Stromal cell of bone marrow (primary cell): Measurements from ENCODE around the gene ZSCAN5A.
A peak's percentile ranks its signal among the peaks of the same experiment; 100 is the strongest.
"Not testable (repeated sequence)": the region's sequence is repeated elsewhere in the genome, so short reads cannot be mapped to it uniquely, and the experiment has no call there.

Experiments
- DNase-seq: peaks from one replicate; pipeline ENCODE4 v3.0.0-alpha.2; 2012; ENCODE audit warnings: low read depth

ZSCAN5A gene

DNA sequence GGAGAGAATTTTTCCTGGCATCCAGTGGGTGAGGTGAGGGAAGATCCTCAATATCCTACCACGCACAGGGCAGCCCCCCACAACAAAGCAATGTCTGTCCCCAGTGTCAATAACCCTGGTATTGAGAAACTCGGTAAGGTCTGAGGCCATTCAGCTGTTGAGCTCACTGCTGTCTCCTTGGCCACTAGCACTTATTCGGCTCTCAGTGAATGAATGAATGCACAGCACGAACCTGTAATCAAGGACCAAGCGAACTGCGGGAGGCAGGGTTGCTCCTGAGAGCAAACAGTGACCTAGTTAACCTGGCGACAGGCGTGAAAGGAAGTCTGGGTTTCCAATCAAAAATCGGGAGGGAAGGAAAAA is 640 bp downstream of the ZSCAN5A start:
- DNase-seq: no peak

GRCh38 chr19:56312787-56313657 is 1.6 kb downstream of the ZSCAN5A start:
- no peak for DNase-seq

- DNase-seq: no peak
Observed at GRCh38 chr19:56312342-56312741, 2.3 kb downstream of the ZSCAN5A start.

DNA sequence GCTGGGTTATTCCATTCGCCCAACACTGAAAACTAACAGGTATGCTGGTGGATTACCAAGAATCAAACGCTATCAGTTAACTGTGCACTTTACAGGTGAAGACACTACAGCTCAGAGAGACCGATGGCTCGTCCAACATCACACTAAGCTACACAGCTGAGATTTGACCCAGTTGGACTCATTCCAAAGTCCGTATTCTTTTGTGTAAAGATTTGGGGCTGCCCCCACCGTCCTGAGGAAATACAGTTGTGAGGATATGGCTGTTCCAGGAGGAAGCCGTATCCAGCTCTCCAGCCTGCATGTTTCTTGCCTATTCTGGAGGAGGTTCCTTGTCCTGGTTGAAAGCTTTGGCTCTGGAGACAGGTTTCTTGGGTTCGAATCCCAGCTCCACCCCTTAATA is 4.2 kb downstream of the ZSCAN5A start:
- DNase-seq: no peak

DNA sequence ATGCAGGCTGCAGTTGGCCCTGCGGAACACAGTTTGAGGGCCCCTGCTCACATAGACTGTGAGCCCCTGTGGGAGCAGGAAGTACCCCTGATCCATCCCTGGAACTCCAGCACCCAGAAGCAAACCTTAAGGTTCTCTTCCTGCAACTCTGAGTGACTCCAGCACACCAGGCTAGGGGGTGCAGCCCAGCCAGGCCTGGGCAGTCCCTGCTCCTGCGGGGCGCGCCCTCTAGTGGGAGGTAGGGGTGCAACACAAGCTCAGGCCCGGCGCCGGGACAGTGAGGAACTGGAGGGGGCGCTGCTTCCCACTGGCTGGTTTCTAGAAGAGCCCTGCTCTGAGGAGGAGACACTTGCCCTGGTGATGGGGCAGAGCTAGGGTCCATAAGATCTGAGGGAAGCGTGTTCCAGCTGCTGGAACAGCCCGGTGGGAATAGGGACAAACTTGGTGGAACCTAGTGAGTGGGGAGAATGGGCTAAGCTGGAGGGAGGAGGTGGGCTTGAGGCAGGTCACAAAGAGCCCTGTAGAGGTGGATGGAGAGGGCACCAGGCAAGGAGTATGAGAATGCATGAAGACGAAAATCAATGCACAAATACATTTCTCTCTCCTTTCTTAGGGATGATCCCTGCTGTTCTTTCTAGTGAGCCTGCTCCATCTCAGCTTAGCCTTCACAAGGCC is 5.0 kb downstream of the ZSCAN5A start:
- peak; percentile 3 for DNase-seq

GRCh38 chr19:56308792-56309191 is 5.8 kb downstream of the ZSCAN5A start:
- DNase-seq: no peak

GRCh38 chr19:56307062-56307461 is 7.6 kb downstream of the ZSCAN5A start:
- not testable (repeated sequence) for DNase-seq

- DNase-seq: no peak
Observed at GRCh38 chr19:56306016-56306415, 8.6 kb downstream of the ZSCAN5A start.

DNA sequence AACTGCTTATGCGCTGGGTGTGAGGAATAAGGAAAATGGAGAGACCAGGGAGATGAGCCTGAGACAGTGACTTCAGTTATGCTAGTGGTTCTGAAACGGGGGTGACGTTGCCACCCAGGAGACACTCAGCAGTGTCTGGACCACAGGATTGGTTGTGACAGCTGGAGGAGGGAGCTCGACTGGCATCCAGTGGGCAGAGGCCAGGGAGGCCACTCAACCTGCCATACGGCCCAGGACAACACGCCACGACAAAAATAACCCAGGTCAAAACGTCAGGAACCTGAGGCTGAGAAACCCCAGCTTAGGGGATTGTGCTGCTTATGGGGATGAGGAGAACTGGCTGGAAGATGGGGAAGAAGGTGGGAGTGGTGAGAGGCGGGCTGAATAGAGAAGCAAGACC is 10.4 kb downstream of the ZSCAN5A start:
- no peak for DNase-seq

DNA sequence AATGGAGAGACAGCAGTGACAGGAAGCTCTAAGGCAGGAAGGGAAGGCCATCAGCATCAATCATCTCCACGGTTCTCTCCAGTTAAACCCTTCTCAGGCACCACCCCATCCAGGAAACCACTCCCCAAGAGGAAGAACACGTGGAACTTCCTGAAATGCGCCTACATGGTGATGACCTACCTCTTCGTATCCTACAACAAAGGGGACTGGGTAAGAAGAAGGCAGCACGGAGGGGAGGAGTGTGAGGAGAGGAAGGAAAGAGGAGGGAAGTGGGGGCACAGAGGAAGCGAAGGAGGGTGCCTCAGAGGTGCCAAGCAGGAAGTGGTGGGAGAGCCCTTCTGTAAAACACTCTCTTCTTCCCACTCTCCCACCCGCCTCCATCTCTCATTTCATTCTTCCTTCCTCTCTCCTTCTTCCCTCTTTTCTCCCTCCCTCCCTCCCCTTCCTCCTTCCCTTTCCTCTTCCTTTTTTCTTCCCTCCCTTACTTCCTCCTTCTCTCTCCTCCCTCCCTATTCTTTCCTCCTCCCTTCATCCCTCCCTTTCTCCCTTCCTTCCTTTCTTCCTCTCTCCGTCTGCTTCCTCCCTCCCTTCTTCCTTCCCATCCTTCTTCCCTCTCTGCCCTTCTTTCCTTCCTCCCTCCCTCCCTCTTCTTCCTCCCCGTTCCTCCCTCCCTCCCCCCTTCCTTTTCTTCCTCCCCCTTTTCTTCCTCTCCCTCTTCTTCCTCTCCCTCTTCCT is 12.6 kb downstream of the ZSCAN5A start:
- DNase-seq: no peak

DNA sequence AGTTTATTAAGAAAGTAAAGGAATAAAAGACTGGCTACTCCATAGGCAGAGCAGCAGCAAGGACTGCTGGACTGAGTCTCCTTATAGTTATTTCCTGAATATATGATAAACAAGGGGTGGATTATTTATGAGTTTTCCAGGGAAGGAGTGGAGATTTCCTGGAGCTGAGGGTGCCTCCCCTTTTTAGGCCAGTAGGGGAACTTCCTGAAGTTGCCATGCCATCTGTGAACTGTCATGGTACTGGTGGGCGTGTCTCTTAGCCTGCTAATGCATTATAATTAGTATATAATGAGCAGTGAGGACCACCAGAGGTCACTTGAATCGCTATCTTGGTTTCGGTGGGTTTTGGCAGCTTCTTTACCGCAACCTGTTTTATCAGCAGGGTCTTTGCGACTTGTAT is 13.5 kb downstream of the ZSCAN5A start:
- DNase-seq: no peak

GRCh38 chr19:56299688-56300087 is 15.0 kb downstream of the ZSCAN5A start:
- DNase-seq: no peak

DNA sequence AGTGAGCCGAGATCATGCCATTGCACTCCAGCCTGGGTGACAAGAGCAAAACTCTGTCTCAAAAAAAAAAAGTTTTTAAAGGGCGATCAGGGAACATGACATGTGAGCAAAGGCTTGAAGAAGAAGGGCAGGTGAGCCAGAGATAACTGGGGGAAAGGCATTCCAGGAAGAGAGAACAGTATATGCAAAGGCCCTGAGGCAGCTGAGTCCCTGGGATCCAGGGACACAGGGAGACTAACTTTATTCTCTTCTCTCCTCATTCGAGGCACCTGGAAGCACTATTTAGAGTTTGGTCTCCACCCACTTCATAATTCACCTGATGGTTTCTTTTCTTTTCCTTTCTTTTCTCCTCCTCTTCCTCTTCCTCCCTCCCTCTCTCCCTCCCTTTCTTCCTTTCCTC is 17.6 kb downstream of the ZSCAN5A start:
- no peak for DNase-seq

DNA sequence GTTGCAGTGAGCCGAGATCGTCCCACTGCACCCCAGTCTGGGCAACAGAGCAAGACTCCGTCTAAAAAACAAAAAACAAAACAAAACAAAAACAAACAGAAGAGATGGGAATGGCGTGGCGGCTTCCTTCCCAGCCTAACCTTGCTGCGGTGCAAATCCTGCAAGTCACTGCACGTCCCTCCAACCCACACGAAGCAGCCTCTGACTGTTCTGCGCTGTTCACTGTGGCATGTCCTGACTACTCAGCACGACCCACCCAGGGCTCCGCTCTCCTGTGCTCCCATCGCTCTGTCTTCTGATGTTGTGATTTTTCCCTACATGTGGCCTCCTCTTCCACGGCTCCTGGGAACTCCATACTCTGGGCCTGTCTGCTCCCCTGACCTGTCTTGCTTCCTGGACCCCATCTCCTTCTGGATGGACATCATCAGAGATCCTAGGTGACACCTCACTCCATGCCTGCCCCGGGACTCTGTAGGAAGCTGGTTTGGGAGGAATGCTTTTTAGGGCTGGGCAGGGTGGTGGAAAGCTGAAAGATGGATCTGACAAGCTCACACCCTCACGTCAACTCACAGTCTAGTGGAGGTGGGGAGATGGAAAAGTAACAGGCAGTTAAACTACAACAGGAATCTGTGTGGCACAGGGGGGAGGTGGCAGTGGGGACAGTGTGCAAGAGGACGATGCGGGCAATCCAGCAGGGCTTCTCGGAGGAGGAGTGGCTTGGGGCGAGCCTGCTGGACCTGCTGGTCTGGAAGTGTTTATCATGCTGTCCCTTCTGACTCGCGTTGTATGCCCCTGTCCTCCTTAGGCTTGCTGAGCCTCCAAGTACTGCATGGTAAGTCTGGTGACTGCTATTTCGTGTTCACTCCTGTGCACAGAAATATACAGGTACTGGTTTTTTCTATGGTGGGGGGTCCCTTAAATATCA is 18.8 kb downstream of the ZSCAN5A start:
- DNase-seq: no peak

DNA sequence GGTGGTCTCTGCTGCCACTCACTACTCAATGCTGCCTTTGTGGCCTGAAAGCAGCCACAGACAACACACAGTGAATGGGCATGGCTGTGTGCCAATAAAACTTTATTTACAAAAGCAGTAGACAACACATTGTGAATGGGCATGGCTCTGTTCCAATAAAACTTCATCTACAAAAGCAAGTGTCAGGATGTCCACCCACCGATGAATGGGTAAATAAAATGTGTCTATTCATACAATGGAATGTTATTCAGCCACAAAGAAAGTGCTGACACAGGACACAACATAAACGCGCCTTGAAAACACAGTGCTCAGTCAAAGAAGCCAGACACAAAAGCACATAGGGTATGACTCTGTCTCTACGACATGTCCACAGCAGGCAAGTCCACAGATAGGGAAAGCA is 20.1 kb downstream of the ZSCAN5A start:
- DNase-seq: no peak

- no peak for DNase-seq
Observed at GRCh38 chr19:56291867-56292266, 22.8 kb downstream of the ZSCAN5A start.

- DNase-seq: no peak
Observed at GRCh38 chr19:56290104-56290503, 24.5 kb downstream of the ZSCAN5A start.

- DNase-seq: no peak
Observed at GRCh38 chr19:56284746-56285145, 29.9 kb downstream of the ZSCAN5A start.

- DNase-seq: no peak
Observed at GRCh38 chr19:56282809-56283208, 31.8 kb downstream of the ZSCAN5A start.

GRCh38 chr19:56273563-56274117 is 41.0 kb downstream of the ZSCAN5A start:
- DNase-seq: no peak

DNA sequence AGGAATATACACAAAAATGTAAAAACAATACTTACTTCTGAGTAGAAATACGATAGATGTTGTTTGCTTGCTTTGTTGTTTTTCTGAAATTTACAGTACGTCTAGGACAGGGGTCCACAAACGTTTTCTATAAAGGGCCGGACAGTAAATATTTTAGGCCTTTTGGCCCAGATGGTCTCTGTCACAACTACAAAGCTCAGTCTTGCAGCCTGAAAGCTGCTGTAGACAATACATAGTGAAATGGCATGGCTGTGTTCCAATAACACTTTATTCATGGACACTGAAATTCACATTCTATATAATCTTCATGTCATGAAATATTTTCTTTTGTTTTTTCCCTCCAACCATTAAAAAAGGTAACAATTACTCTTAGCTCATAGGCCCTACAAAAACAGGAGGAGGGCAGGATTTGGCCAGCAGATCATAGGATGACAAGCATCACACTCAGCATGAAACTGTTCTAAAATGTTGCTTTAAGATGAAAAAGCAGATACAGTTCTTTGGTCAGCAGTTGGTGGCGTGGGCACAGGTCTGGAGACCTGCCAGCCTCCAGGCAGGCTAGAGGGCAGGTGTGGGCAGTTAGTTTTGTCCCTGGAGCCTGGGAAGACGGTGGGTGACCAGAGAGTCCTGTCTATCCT is 42.4 kb downstream of the ZSCAN5A start, which contains the start of gene EDDM13:
EDDM13 (plus strand) TSS at position 588 of the 638 bp plus-strand sequence. CDS start 87 bp downstream, outside the sequence.
- DNase-seq: no peak
